Body of pancreas (tissue), 4 donors: Measurements from ENCODE around the gene RPS6KA5.
"Not testable (repeated sequence)": the region's sequence is repeated elsewhere in the genome, so short reads cannot be mapped to it uniquely, and the experiment has no call there.

ENCODE experiments used
- CTCF ChIP-seq, 7 experiments: fragments of 450-650 bp in 4 of 7; fragments of 200-600 bp in 3 of 7; sonication (generic) in 3 of 7; IDR thresholded peaks; one replicate each; pipeline ENCODE4 v1.5.1; 2016 to 2019; ENCODE audit warnings: antibody characterized with exemption in 7 of 7
- POLR2A ChIP-seq, 3 donors: fragments of 450-650 bp; IDR thresholded peaks; one replicate each; pipeline ENCODE4 v1.6.1; 2016; ENCODE audit warnings: antibody characterized with exemption in 3 of 3, mild to moderate bottlenecking in 2 of 3

- TF ChIP-seq CTCF, POLR2A (IDR thresholded peaks at IDR 0.05): not testable (repeated sequence)
Observed at GRCh38 chr14:90840667-90841066, 219.8 kb downstream of the RPS6KA5 start.
